ENCODE measurements around the gene SPRYD3. TPM values are rescaled to one million over a fixed set of nuclear protein-coding genes. Genes with fewer than 3 reads are reported as not detected.
"Not testable (repeated sequence)": the region's sequence is repeated elsewhere in the genome, so short reads cannot be mapped to it uniquely, and the experiment has no call there.

Gene SPRYD3
- total RNA-seq, 2 experiments from 2014 or later, result 32.8 to 35.4 TPM

DNA sequence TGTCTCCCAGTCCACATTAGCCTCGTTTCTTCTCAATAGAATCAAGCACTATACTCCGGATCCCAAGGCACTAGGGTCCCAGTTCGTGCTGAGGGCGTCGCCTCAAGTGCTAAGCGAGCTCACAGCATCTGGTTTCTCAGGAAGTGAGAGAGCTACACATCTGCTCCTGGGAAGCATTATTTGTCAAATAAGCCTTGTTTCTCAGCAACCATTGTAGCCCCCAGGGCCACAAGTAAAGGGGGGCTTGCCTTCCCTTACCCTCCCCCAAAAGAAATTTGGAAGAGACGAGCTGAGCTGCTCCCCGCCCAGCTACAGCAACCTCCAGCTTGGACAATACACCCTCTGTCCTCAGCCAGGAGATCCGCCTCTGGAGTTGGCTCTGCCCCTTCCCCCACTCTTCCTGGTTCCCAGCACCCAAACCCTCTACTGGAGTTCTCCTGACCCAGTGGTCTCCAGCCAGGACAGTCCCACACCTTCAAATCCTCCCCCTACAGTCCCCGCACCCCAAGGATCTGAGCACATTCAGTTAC, 35.1 kb downstream of the SPRYD3 start:
- Mint-ChIP-seq H3K4me3 (no peak overlapping the region), H3K36me3 (peaks cover 18% of the 10 kb centered on the region), H3K4me1 (ENCODE audit: low read depth) (peaks cover 26% of the 10 kb centered on the region), H3K27me3 (no peaks in the 10 kb centered on the region), H3K27ac (no peak overlapping the region), H3K9me3 (no peaks in the 10 kb centered on the region)
- no peak for DNase-seq
- CTCF ChIA-PET, result interaction anchor here (0.9 to 5.8 kb wide), 3 partner anchors 10 to 54 kb away, joined by 3 to 34 read pairs (median 4); partner anchors contain the start of gene IGFBP6
- intact Hi-C loops (cut with micrococcal nuclease), result no loop called here
- POLR2A ChIA-PET, result interaction anchor here (1.0 kb wide), 1 partner anchor 198 kb away, joined by 3 read pairs; a partner anchor contains a TSS

GRCh38 chr12:53042607-53043454, 36.4 kb downstream of the SPRYD3 start:
- peaks cover 20% of the 10 kb centered on the region for H3K4me1 Mint-ChIP-seq (ENCODE audit: low read depth)
- POLR2A ChIA-PET, result interaction anchor here (0.7 kb wide), 1 partner anchor 8 kb away, joined by 3 read pairs; no protein-coding TSS in a partner anchor
- H3K4me3 Mint-ChIP-seq, result no peak overlapping the region
- intact Hi-C loops (cut with micrococcal nuclease), result no loop called here
- no peak overlapping the region for H3K27ac Mint-ChIP-seq
- no peaks in the 10 kb centered on the region for H3K9me3 Mint-ChIP-seq
- H3K36me3 Mint-ChIP-seq, result peaks cover 26% of the 10 kb centered on the region
- no peaks in the 10 kb centered on the region for H3K27me3 Mint-ChIP-seq
- CTCF ChIA-PET, result no interaction called here
- DNase-seq, result no peak

- H3K4me3 Mint-ChIP-seq, result no peak overlapping the region
- intact Hi-C loops (cut with micrococcal nuclease), result no loop called here
- ChIA-PET POLR2A (no interaction called here), CTCF (interaction anchor here (0.6 to 1.4 kb wide), 5 partner anchors 9 to 350 kb away, joined by 3 read pairs; no protein-coding TSS in a partner anchor)
- no peaks in the 10 kb centered on the region for H3K27me3 Mint-ChIP-seq
- H3K9me3 Mint-ChIP-seq, result no peaks in the 10 kb centered on the region
- peaks cover 12% of the 10 kb centered on the region for H3K4me1 Mint-ChIP-seq (ENCODE audit: low read depth)
- H3K36me3 Mint-ChIP-seq, result peaks cover 43% of the 10 kb centered on the region
- DNase-seq, result no peak
- H3K27ac Mint-ChIP-seq, result no peak overlapping the region
These were observed 39.3 kb downstream of the SPRYD3 start for GRCh38 chr12:53039851-53040250.

GRCh38 chr12:53036802-53037201, 42.4 kb downstream of the SPRYD3 start:
- no peaks in the 10 kb centered on the region for H3K27me3 Mint-ChIP-seq
- no peak overlapping the region for H3K27ac Mint-ChIP-seq
- ChIA-PET CTCF (interaction anchor here (1.5 to 2.7 kb wide), 2 partner anchors 9 to 11 kb away, joined by 3 to 14 read pairs; no protein-coding TSS in a partner anchor), POLR2A (interaction anchor here (0.6 kb wide), 1 partner anchor 27 kb away, joined by 3 read pairs; no protein-coding TSS in a partner anchor)
- intact Hi-C loops (cut with micrococcal nuclease), result no loop called here
- no peak for DNase-seq
- peaks cover 16% of the 10 kb centered on the region for H3K4me1 Mint-ChIP-seq (ENCODE audit: low read depth)
- no peaks in the 10 kb centered on the region for H3K9me3 Mint-ChIP-seq
- no peak overlapping the region for H3K4me3 Mint-ChIP-seq
- peaks cover 59% of the 10 kb centered on the region for H3K36me3 Mint-ChIP-seq

DNA sequence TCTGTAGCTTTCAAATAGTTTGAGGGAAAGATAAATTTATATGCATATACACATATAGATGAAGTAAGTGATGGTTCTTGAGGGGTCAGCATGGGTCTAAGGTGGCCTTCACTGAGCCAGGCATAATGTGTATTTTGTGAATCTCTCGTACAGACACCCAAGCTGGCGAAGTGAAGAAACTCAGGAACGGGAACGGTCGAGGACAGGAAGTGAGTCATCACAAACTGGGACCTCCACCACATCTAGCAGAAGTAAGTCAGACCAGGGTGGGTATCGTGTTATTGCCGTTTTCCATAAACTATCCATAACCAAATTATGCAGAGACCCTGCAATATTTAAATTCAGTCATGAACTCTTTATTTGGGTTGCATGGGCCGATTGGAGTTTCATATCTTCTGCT, 44.7 kb downstream of the SPRYD3 start:
- intact Hi-C loops (cut with micrococcal nuclease), result no loop called here
- Mint-ChIP-seq H3K9me3 (no peaks in the 10 kb centered on the region), H3K36me3 (peaks cover 62% of the 10 kb centered on the region), H3K27me3 (no peaks in the 10 kb centered on the region), H3K27ac (peak overlapping the region; percentile 57), H3K4me1 (ENCODE audit: low read depth) (peaks cover 16% of the 10 kb centered on the region), H3K4me3 (no peak overlapping the region)
- ChIA-PET POLR2A (no interaction called here), CTCF (interaction anchor here (1.3 kb wide), 1 partner anchor 10 kb away, joined by 3 read pairs; no protein-coding TSS in a partner anchor)
- no peak for DNase-seq

- DNase-seq; H3K27ac Mint-ChIP-seq; H3K9me3 Mint-ChIP-seq; H3K4me3 Mint-ChIP-seq; intact Hi-C loops (cut with micrococcal nuclease); POLR2A ChIA-PET; H3K27me3 Mint-ChIP-seq: not testable (repeated sequence)
- H3K36me3 Mint-ChIP-seq, result peaks cover 55% of the 10 kb centered on the region
- CTCF ChIA-PET, result interaction anchor here (1.3 to 1.6 kb wide), 2 partner anchors 9 to 14 kb away, joined by 3 read pairs; no protein-coding TSS in a partner anchor
- H3K4me1 Mint-ChIP-seq (ENCODE audit: low read depth), result peaks cover 11% of the 10 kb centered on the region
These were observed 45.4 kb downstream of the SPRYD3 start for GRCh38 chr12:53033832-53034231.

GRCh38 chr12:53031616-53032015, 47.6 kb downstream of the SPRYD3 start:
- POLR2A ChIA-PET, result no interaction called here

DNA sequence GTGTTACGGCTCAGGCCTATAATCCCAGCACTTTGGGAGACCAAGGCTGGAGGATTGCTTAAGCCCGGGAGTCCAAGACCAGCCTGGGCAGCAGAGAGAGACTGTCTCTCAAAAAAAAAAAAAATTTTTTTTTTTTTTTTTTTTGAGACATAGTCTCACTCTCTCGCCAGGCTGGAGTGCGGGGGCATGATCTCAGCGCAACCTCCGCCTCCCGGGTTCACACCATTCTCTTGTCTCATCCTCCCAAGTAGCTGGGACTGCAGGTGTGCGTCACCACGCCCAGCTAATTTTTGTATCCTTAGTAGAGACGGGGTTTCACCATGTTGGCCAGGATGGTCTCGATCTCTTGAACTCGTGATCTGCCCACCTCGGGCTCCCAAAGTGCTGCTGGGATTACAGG, 52.2 kb downstream of the SPRYD3 start:
- H3K27me3 Mint-ChIP-seq; H3K4me1 Mint-ChIP-seq (ENCODE audit: low read depth); H3K27ac Mint-ChIP-seq; H3K4me3 Mint-ChIP-seq; DNase-seq; H3K9me3 Mint-ChIP-seq; intact Hi-C loops (cut with micrococcal nuclease): not testable (repeated sequence)
- CTCF ChIA-PET, result interaction anchor here (0.9 to 1.5 kb wide), 2 partner anchors 21 to 39 kb away, joined by 3 to 7 read pairs; no protein-coding TSS in a partner anchor
- POLR2A ChIA-PET, result interaction anchor here (0.8 kb wide), 1 partner anchor 12 kb away, joined by 3 read pairs; no protein-coding TSS in a partner anchor
- peaks cover 58% of the 10 kb centered on the region for H3K36me3 Mint-ChIP-seq

More at GRCh38 chr12:53031616-53032015, 47.6 kb downstream of the SPRYD3 start:
- no peaks in the 10 kb centered on the region for H3K27me3 Mint-ChIP-seq
- intact Hi-C loops (cut with micrococcal nuclease), result no loop called here
- no peak overlapping the region for H3K27ac Mint-ChIP-seq
- no peak for DNase-seq
- no peaks in the 10 kb centered on the region for H3K9me3 Mint-ChIP-seq
- H3K4me1 Mint-ChIP-seq (ENCODE audit: low read depth), result peaks cover 4% of the 10 kb centered on the region
- CTCF ChIA-PET, result no interaction called here
- H3K4me3 Mint-ChIP-seq, result no peak overlapping the region
- peaks cover 58% of the 10 kb centered on the region for H3K36me3 Mint-ChIP-seq

DNA sequence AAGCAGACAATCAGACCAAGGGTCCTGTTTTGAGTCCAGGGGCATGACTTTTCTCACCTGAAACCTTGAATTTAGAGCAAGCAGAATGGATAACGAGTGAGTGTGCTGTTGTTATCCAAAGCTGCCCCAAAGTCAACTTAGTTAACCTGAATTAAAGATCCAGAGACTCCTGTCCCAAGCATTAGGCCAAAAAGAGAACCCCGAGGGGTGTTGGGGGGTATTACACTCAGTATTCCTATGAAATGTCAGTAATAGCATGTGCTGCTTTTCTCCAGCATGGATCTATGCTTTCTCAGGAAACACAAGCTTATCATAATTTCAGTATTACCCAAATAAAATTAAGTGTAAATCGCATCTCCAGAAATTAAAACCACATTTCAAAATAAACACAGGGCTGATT, 53.9 kb downstream of the SPRYD3 start:
- Mint-ChIP-seq H3K27me3 (no peaks in the 10 kb centered on the region), H3K9me3 (no peaks in the 10 kb centered on the region), H3K27ac (no peak overlapping the region), H3K4me3 (no peak overlapping the region), H3K36me3 (peaks cover 53% of the 10 kb centered on the region), H3K4me1 (ENCODE audit: low read depth) (no peaks in the 10 kb centered on the region)
- intact Hi-C loops (cut with micrococcal nuclease), result no loop called here
- ChIA-PET CTCF (interaction anchor here (1.2 to 2.0 kb wide), 3 partner anchors 8 to 22 kb away, joined by 3 to 8 read pairs (median 4); no protein-coding TSS in a partner anchor), POLR2A (no interaction called here)
- no peak for DNase-seq

- Mint-ChIP-seq H3K36me3 (peaks cover 61% of the 10 kb centered on the region), H3K27me3 (no peaks in the 10 kb centered on the region), H3K4me3 (no peak overlapping the region), H3K4me1 (ENCODE audit: low read depth) (peaks cover 55% of the 10 kb centered on the region), H3K27ac (peak overlapping the region; percentile 67), H3K9me3 (no peaks in the 10 kb centered on the region)
- POLR2A ChIA-PET, result interaction anchor here (0.7 kb wide), 1 partner anchor 10 kb away, joined by 3 read pairs; no protein-coding TSS in a partner anchor
- intact Hi-C loops (cut with micrococcal nuclease), result no loop called here
- DNase-seq, result no peak
- CTCF ChIA-PET, result no interaction called here
These were observed 64.5 kb downstream of the SPRYD3 start for GRCh38 chr12:53014709-53015108.
